GM19463 (cell line): Measurements from ENCODE around the gene ZBTB48.

Experiments used
- ATAC-seq: cut with Tn5 transposase; IDR thresholded peaks from one replicate; pipeline ENCODE4 v1.9.1; 2021; ENCODE audit warnings: mild to moderate bottlenecking, moderate library complexity; ENCODE audit not compliant: unreplicated experiment

The ZBTB48 gene

GRCh38 chr1:6572653-6573383 lies 7.0 kb upstream of the ZBTB48 start:
- ATAC-seq, result no peak

GRCh38 chr1:6574025-6574620 lies 5.7 kb upstream of the ZBTB48 start:
- no peak for ATAC-seq

GRCh38 chr1:6574818-6575217 lies 5.0 kb upstream of the ZBTB48 start:
- no peak for ATAC-seq

GRCh38 chr1:6577831-6578525 lies 1.8 kb upstream of the ZBTB48 start:
- no peak for ATAC-seq

- ATAC-seq, result no peak
Measured at GRCh38 chr1:6578624-6579373, 995 bp upstream of the ZBTB48 start.

- no peak for ATAC-seq
Measured at GRCh38 chr1:6580119-6580592, 362 bp downstream of the ZBTB48 start.

DNA sequence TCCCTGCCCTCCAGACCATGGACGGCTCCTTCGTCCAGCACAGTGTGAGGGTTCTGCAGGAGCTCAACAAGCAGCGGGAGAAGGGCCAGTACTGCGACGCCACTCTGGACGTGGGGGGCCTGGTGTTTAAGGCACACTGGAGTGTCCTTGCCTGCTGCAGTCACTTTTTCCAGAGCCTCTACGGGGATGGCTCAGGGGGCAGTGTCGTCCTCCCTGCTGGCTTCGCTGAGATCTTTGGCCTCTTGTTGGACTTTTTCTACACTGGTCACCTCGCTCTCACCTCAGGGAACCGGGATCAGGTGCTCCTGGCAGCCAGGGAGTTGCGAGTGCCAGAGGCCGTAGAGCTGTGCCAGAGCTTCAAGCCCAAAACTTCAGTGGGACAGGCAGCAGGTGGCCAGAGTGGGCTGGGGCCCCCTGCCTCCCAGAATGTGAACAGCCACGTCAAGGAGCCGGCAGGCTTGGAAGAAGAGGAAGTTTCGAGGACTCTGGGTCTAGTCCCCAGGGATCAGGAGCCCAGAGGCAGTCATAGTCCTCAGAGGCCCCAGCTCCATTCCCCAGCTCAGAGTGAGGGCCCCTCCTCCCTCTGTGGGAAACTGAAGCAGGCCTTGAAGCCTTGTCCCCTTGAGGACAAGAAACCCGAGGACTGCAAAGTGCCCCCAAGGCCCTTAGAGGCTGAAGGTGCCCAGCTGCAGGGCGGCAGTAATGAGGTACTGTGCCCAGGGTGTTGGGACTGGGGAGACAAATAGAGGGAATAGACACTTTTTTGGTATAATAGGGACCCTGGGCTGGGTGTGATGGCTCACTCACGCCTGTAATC lies 1.0 kb downstream of the ZBTB48 start:
- no peak for ATAC-seq

DNA sequence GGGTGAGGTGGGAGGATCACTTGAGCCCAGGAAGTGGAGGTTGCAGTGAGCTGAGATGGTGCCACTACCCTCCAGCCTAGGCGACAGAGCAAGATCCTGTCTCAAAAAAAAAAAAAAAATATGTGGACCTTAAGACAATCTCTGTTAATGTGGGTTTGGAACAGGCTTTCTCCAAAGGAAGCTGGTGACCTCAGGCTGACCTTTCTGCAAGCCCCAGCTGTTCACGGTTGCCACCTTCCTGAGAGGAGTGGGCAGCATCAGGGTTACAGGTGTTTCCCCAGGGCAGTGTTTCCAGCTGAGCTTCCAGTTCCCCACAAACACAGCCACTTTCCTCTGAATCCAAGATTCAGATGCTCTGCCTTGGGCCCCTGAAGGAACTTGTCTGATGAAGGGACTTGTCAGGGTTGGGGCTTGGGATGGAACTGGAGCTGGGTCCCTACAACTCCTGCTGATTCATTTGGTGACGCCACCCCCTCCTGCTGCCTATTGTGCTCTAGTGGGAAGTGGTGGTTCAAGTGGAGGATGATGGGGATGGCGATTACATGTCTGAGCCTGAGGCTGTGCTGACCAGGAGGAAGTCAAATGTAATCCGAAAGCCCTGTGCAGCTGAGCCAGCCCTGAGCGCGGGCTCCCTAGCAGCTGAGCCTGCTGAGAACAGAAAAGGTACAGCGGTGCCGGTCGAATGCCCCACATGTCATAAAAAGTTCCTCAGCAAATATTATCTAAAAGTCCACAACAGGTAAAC lies 1.9 kb downstream of the ZBTB48 start:
- no peak for ATAC-seq

DNA sequence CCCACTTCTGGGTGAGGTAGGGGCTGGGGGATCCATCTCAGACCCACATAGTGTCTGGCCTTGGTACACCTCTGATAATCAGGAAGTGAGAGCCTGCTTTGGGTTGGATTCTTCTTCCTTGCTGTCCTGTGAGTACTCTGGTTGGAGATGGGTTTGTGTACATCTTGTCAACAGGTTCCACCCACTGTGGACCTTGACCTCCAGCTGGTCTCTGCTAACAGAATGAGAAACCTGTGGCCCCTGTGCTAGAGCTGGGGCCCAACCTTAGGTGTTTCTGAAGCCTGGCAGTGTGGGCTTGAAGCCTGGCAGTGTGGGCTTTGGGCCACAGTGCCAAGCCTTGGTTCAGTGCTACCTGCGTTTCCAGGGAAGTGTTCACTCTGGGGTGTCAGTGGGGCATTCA lies 2.6 kb downstream of the ZBTB48 start:
- no peak for ATAC-seq

DNA sequence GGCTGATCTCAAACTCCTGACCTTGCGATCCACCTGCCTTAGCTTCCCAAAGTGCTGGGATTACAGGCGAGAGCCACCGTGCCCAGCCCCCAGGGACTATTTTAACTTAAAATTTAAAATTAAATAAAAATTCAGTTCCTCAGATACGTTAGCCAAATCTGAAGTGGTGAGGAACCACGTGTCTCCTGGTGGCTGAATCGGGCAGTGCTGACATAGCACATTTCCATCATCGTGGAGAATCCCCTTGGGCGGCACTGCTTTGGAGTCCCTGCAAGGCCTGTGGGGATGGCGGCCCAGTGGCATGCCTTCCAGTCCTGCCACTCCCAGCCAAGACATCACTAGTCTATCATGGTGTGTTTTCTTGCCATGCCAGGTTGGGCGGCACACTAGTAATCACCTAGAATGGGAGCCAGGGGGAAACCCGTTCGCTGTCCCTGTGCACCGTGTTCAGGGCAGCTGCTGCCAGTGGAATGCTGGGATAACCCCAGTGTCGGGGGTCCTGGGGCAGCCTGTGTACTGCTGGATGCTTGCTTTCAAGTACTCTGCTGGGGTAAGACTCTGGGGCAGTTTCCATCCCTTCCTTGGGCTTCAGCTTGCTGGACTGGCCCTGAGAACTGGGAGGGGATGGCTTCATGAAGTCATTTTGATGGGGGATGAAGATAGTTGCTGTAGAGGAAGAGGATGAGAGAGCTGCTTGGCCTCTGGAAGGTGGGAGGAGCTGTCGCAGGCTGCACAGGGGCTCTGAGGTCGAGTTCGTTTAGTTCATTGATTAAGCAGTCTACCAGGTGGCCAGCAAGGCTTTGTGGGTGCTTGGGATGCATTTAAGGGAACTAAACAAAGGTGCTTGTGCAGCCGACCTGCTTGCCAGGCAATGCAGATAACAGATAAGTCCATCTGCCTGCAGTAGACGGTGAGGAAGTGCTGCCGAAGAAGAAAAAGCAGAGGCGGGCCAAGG lies 4.6 kb downstream of the ZBTB48 start:
- no peak for ATAC-seq

DNA sequence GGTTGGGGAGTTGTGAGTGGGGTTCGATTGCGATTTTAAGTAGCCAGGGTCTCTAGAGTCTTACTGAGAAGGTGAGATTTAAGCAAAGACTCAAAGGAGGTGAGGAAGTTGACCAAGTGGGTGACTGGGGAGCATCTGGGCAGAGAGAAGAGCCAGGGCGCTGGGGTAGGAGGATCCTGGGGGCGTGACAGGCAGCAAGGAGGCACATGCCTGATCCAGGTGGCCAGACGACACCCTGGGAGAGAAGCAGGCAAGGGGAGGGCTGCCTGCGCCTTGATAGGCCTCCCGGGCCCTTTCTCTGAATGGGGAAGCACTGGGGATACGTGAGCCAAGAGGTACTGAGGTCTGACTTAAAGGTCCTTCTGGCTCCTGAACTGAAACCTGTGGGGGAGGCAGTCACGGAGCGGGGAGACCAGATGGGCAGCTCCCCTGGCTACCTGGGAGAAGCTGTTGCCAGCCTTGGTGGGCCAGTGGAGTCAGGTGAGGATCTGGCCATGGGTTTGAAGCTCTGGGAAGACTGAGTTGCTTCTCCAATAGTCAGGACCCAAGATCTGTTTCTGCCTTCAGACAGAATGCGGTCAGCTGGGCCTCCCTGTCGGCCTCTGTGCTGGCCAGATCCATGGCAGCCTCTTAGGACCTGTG lies 5.4 kb downstream of the ZBTB48 start:
- ATAC-seq, result no peak

- no peak for ATAC-seq
Measured at GRCh38 chr1:6585841-6586240, 6.0 kb downstream of the ZBTB48 start.

- no peak for ATAC-seq
Measured at GRCh38 chr1:6586404-6586816, 6.6 kb downstream of the ZBTB48 start.

GRCh38 chr1:6587261-6588005 lies 7.6 kb downstream of the ZBTB48 start:
- ATAC-seq, result no peak

DNA sequence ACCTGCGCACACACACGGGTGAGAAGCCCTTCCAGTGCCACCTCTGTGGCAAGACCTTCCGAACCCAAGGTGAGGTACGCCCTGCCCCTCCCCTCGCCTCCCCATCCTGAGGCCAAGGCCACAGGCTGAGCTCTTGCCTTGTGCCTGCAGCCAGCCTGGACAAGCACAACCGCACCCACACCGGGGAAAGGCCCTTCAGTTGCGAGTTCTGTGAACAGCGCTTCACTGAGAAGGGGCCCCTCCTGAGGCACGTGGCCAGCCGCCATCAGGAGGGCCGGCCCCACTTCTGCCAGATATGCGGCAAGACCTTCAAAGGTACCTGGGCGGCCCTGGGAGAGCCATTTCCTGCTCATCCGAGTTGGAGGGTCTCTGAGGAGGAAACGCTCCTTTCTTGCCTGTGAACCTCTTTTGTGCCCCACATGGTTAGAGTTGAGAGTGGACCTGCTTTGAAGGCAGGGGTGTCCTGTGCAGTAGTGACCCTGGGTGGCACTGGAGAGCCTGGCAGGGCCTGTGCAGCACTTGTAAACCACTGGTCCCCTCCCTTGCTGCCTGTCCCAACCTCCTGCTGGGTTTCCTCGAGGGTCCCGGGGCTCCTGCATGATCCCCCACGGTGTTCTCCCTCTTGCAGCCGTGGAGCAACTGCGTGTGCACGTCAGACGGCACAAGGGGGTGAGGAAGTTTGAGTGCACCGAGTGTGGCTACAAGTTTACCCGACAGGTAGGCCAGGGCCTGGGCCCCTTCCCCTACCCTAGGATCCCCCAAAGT lies 8.5 kb downstream of the ZBTB48 start:
- ATAC-seq, result no peak

DNA sequence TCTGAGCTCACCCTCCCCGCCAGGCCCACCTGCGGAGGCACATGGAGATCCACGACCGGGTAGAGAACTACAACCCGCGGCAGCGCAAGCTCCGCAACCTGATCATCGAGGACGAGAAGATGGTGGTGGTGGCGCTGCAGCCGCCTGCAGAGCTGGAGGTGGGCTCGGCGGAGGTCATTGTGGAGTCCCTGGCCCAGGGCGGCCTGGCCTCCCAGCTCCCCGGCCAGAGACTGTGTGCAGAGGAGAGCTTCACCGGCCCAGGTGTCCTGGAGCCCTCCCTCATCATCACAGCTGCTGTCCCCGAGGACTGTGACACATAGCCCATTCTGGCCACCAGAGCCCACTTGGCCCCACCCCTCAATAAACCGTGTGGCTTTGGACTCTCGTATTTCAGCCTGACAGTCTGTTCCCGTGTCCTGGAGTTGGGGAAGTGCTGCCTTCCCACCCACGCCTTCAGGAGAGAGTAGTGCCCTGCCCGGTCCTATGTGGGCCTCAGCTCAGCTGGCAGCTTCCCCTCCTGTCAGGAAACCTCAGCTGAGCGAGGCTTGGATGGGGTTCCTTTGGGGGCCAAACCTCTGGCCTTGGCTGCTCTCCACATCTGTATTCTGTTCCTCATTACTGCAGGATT lies 9.2 kb downstream of the ZBTB48 start:
- no peak for ATAC-seq
